Adrenal gland (tissue), 12 donors: Measurements from ENCODE around the gene USP34. TPM values are rescaled to one million over a fixed set of nuclear protein-coding genes. Genes with fewer than 3 reads are reported as not detected.

Experiments
- DNase-seq, 7 donors: peaks; one replicate each; pipeline ENCODE4 v3.0.0-alpha.2; 2019 to 2020
- H3K27ac ChIP-seq, 5 donors: fragments of 200-600 bp; sonication (generic) in 4 of 5; 1 replicate in 3 of 5; 2 replicates in 2 of 5; pipeline versions ENCODE4 v1.5.1 to v1.8.0; 2016 to 2020; ENCODE audit warnings: mild to moderate bottlenecking in 1 of 5
- H3K27me3 ChIP-seq: fragments of 200-600 bp; 2 replicates; pipeline ENCODE4 v1.8.0; 2021
- H3K36me3 ChIP-seq, 2 donors: fragments of 200-600 bp; replicated peaks in 1 of 2; 1 replicate in 1 of 2; 2 replicates in 1 of 2; pipeline versions ENCODE4 v1.5.1 to v1.8.0; 2018 to 2022
- H3K4me1 ChIP-seq, 2 donors: fragments of 200-600 bp; replicated peaks in 1 of 2; 1 replicate in 1 of 2; 2 replicates in 1 of 2; pipeline versions ENCODE4 v1.5.1 to v1.8.0; 2018 to 2021
- H3K4me3 ChIP-seq, 4 donors: fragments of 200-600 bp; sonication (generic) in 3 of 4; one replicate each; pipeline ENCODE4 v1.5.1; 2016 to 2018
- H3K9me3 ChIP-seq, 3 donors: fragments of 200-600 bp; sonication (generic) in 1 of 3; replicated peaks in 1 of 3; 1 replicate in 2 of 3; 2 replicates in 1 of 3; pipeline versions ENCODE4 v1.5.1 to v1.8.0; 2016 to 2021
- POLR2A ChIP-seq, 2 donors: fragments of 450-650 bp; IDR thresholded peaks; one replicate each; pipeline ENCODE4 v1.6.1; 2017; ENCODE audit warnings: antibody characterized with exemption in 2 of 2, mild to moderate bottlenecking in 2 of 2, moderate library complexity in 1 of 2
- WGBS, 4 donors: extraction: QIAGEN DNeasy Blood & Tissue Kit in 2 of 4; methylation state at CpG; one replicate each; pipeline versions ENCODE4 v1.1.5 to v1.1.7; 2013 to 2017; 5-methylcytosine and 5-hydroxymethylcytosine counted together
- intact Hi-C, 2 donors: fragments of 100-400 bp; cut with DNase I; formaldehyde crosslinking; loops; one replicate each; pipeline versions ENCODE4 v1.14.1 to v1.15.0; 2022 to 2023
- polyA plus RNA-seq, 3 donors: library from polyadenylated mRNA; stranded (reverse); fragments of 200-250 nt in 2 of 3; fragments of 350-450 nt in 1 of 3; fragmentation: Illumina TruSeq in 1 of 3; extraction: RNeasy Lipid Tissue Mini Kit (QIAGEN cat#74804) in 1 of 3; gene quantifications; one replicate each; pipeline ENCODE4 v1.2.3, GENCODE V29; 2013 to 2014
- total RNA-seq, 9 donors: library from RNA; depleted of rRNA in 4 of 9; stranded (reverse); fragments of >200 nt in 4 of 9; fragments of 120-200 nt in 1 of 9; fragmentation: NEBNext Ultra II Directional in 1 of 9; extraction: Animal tissue kit (Norgen Biotek cat#: 25700) in 1 of 9; gene quantifications; one replicate each; pipeline versions ENCODE4 v1.1.0 to v1.2.4, GENCODE V29; 2013 to 2023
- TF ChIP-seq, protein P1 (sequence below), 6 experiments: fragments of 450-650 bp in 4 of 6; fragments of 200-600 bp in 2 of 6; sonication (generic) in 1 of 6; IDR thresholded peaks; 1 replicate in 5 of 6; 2 replicates in 1 of 6; pipeline versions ENCODE4 v1.5.1 to v1.8.0; 2016 to 2021; ENCODE audit warnings: antibody characterized with exemption in 6 of 6, mild to moderate bottlenecking in 2 of 6, moderate library complexity in 1 of 6
- donor health status: healthy with polysubstance abuse.
- donor health status: Bipolar disorder and iron deficiency.
- donor health status: DM: yes; HTN: yes; CAD: no.
- donor health status: DM: no; HTN: no; CAD: no.
- donor health status: DM: no; HTN: no; CAD: no.
- donor health status: DM: yes; HTN: yes; CAD: no.

Gene USP34
- total and polyA plus RNA-seq, 12 donors = 78.1 to 163 (median 99.2) TPM

DNA sequence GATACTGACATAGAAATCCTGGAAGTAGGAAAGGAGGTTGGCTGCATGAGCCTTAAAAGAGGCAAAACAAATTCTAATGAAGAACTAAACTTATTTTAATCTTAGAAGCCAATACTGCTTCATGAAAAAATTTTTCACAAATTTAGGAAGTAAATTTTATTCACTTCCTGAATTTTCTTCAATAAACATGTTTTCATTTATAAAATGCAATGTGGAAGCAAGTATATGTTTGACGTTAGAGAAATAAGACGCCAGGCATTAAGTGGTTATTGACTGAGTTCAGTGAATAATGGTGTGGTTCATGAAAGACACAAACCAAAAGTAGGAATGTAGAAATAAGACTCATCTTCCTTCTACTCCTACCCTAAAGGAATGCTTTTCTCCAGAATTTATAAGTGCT is 136.4 kb downstream of the USP34 start:
- WGBS, 4 donors = 73 to 86% (median 81%) methylated on average over 2 of the region's 2 CpGs
- H3K36me3 ChIP-seq = peaks cover 0 to 24% of the 10 kb centered on the region in 2 donors
- no peak overlapping the region for H3K27ac ChIP-seq

DNA sequence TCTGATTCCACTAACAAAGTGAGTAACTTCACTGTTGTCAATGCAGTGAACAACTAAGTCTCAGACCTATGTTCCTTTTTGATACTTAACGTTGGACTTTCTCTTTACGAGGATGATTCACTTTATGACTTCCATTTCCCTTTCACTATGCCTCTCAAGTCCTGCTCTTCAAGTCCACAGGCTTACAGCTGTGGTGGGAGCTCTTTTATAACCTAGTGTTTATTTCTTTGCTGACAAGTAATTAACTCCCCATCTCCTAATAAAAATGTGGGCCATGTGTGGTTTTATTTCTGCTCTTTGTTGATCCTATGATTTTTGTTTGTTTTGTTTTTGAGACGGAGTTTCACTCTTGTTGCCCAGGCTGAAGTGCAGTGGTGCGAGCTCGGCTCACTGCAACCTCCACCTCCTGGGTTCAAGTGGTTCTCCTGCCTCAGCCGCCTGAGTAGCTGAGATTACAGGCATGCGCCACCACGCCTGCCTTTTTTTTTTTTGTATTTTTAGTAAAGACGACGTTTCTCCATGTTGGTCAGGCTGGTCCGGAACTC is 142.1 kb downstream of the USP34 start:
- Histone ChIP-seq H3K9me3 (no peaks in the 10 kb centered on the region), H3K27me3 (no peaks in the 10 kb centered on the region), H3K36me3 (peaks cover 0 to 29% of the 10 kb centered on the region in 2 donors), H3K4me3 (no peak overlapping the region), H3K27ac (no peak overlapping the region), H3K4me1 (no peaks in the 10 kb centered on the region)
- no peak for DNase-seq
- intact Hi-C loops = no loop called here
- TF ChIP-seq POLR2A (IDR thresholded peaks at IDR 0.05) = no peak
- TF ChIP-seq, protein P1, sequence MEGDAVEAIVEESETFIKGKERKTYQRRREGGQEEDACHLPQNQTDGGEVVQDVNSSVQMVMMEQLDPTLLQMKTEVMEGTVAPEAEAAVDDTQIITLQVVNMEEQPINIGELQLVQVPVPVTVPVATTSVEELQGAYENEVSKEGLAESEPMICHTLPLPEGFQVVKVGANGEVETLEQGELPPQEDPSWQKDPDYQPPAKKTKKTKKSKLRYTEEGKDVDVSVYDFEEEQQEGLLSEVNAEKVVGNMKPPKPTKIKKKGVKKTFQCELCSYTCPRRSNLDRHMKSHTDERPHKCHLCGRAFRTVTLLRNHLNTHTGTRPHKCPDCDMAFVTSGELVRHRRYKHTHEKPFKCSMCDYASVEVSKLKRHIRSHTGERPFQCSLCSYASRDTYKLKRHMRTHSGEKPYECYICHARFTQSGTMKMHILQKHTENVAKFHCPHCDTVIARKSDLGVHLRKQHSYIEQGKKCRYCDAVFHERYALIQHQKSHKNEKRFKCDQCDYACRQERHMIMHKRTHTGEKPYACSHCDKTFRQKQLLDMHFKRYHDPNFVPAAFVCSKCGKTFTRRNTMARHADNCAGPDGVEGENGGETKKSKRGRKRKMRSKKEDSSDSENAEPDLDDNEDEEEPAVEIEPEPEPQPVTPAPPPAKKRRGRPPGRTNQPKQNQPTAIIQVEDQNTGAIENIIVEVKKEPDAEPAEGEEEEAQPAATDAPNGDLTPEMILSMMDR (IDR thresholded peaks at IDR 0.05) = no peak
- WGBS, 4 donors = 87 to 92% (median 90%) methylated on average over 11 of the region's 11 CpGs

More for the DNA sequence above, 136.4 kb downstream of the USP34 start:
- H3K27me3 ChIP-seq = no peaks in the 10 kb centered on the region
- TF ChIP-seq POLR2A (IDR thresholded peaks at IDR 0.05) = no peak
- TF ChIP-seq, protein P1 (IDR thresholded peaks at IDR 0.05) = no peak
- DNase-seq = no peak
- H3K4me3 ChIP-seq = no peak overlapping the region
- no peaks in the 10 kb centered on the region for H3K4me1 ChIP-seq
- intact Hi-C loops = no loop called here
- H3K9me3 ChIP-seq = no peaks in the 10 kb centered on the region

- Histone ChIP-seq H3K27ac (no peak overlapping the region), H3K27me3 (no peaks in the 10 kb centered on the region), H3K36me3 (peaks cover 0 to 29% of the 10 kb centered on the region in 2 donors), H3K4me3 (no peak overlapping the region), H3K9me3 (no peaks in the 10 kb centered on the region), H3K4me1 (no peaks in the 10 kb centered on the region)
- TF ChIP-seq POLR2A (IDR thresholded peaks at IDR 0.05) = no peak
- TF ChIP-seq, protein P1 (IDR thresholded peaks at IDR 0.05) = no peak
- WGBS, 4 donors = 73 to 88% (median 83%) methylated on average over 3 of the region's 3 CpGs
- intact Hi-C loops = no loop called here
- no peak for DNase-seq
These were observed 143.7 kb downstream of the USP34 start for GRCh38 chr2:61327173-61327572.

- TF ChIP-seq, protein P1 (IDR thresholded peaks at IDR 0.05) = no peak
- TF ChIP-seq POLR2A (IDR thresholded peaks at IDR 0.05) = no peak
- no peak overlapping the region for H3K27ac ChIP-seq
- intact Hi-C loops = no loop called here
- no peak for DNase-seq
- no peak overlapping the region for H3K4me3 ChIP-seq
- no peaks in the 10 kb centered on the region for H3K27me3 ChIP-seq
- no peaks in the 10 kb centered on the region for H3K9me3 ChIP-seq
- 85 to 95% (median 87%) methylated on average over 3 of the region's 3 CpGs for WGBS, 4 donors
- H3K36me3 ChIP-seq = peaks cover 0 to 34% of the 10 kb centered on the region in 2 donors
- no peaks in the 10 kb centered on the region for H3K4me1 ChIP-seq
These were observed 144.5 kb downstream of the USP34 start for GRCh38 chr2:61326423-61326822.
